HEK293 (cell line): ENCODE results near the gene GPHA2.
A peak's percentile ranks its signal among the peaks of the same experiment; 100 is the strongest.

Experiments used
- CTCF ChIA-PET: fragments of 350-600 bp; formaldehyde crosslinking; extraction: SDS; loops from one replicate; lab custom pipeline; 2021; ENCODE audit warnings: antibody characterized with exemption; lab: Yijun Ruan, JAX
- POLR2A ChIA-PET: fragments of 300-600 bp; formaldehyde crosslinking; extraction: SDS; loops from one replicate; lab custom pipeline; 2020; ENCODE audit warnings: antibody characterized with exemption, inconsistent platforms; lab: Yijun Ruan, JAX
- H3K27ac ChIP-seq: fragments of 200-500 bp; sonication (Bioruptor generic); 2 replicates; pipeline ENCODE4 v1.5.1; 2014; ENCODE audit warnings: low read depth, low read length, control low read depth, inconsistent platforms; ENCODE audit errors: extremely low read depth
- H3K36me3 ChIP-seq, 2 experiments: fragments of 200-500 bp in 1 of 2; sonication (Bioruptor generic) in 1 of 2; 1 replicate in 1 of 2; 2 replicates in 1 of 2; pipeline ENCODE4 v1.5.1; 2014 to 2017; ENCODE audit warnings: inconsistent platforms in 2 of 2, low read length in 2 of 2; ENCODE audit not compliant: control insufficient read depth in 2 of 2, insufficient read depth in 1 of 2
- H3K4me1 ChIP-seq: fragments of 200-500 bp; sonication (Bioruptor generic); 2 replicates; pipeline ENCODE4 v1.5.1; 2014; ENCODE audit warnings: mild to moderate bottlenecking, low read length, inconsistent platforms; ENCODE audit not compliant: control insufficient read depth, insufficient read depth
- H3K4me3 ChIP-seq: 2 replicates; pipeline ENCODE4 v1.5.1; 2011; ENCODE audit warnings: low read depth, mild to moderate bottlenecking, control low read depth, low read length, moderate library complexity
- H3K9me3 ChIP-seq: fragments of 200-500 bp; sonication (Bioruptor generic); 2 replicates; pipeline ENCODE4 v1.5.1; 2014; ENCODE audit warnings: low read depth, low read length, inconsistent platforms; ENCODE audit not compliant: control insufficient read depth, insufficient read depth
- KLF1 ChIP-seq: fragments of 450-650 bp; formaldehyde crosslinking; IDR thresholded peaks from 2 replicates; pipeline ENCODE4 v1.5.1; 2016; ENCODE audit warnings: missing biosample characterization, missing genetic modification characterization
- KLF8 ChIP-seq: fragments of 450-650 bp; formaldehyde crosslinking; IDR thresholded peaks from 2 replicates; pipeline ENCODE4 v1.5.1; 2016; ENCODE audit warnings: missing biosample characterization, missing genetic modification characterization
- OSR2 ChIP-seq: fragments of 450-650 bp; formaldehyde crosslinking; IDR thresholded peaks from 2 replicates; pipeline ENCODE4 v1.5.1; 2016; ENCODE audit warnings: missing biosample characterization, missing genetic modification characterization
- SCRT1 ChIP-seq: fragments of 450-650 bp; formaldehyde crosslinking; IDR thresholded peaks from 2 replicates; pipeline ENCODE4 v1.5.1; 2016; ENCODE audit warnings: missing biosample characterization, missing genetic modification characterization, borderline replicate concordance
- SP2 ChIP-seq: fragments of 450-650 bp; formaldehyde crosslinking; IDR thresholded peaks from 2 replicates; pipeline ENCODE4 v1.5.1; 2016; ENCODE audit warnings: missing biosample characterization, missing genetic modification characterization
- WT1 ChIP-seq: fragments of 450-650 bp; formaldehyde crosslinking; IDR thresholded peaks from 2 replicates; pipeline ENCODE4 v1.5.1; 2016; ENCODE audit warnings: missing biosample characterization, missing genetic modification characterization
- ZBTB1 ChIP-seq: fragments of 450-650 bp; formaldehyde crosslinking; IDR thresholded peaks from 2 replicates; pipeline ENCODE4 v1.5.1; 2016; ENCODE audit warnings: missing biosample characterization, missing genetic modification characterization
- ZBTB17 ChIP-seq: fragments of 450-650 bp; formaldehyde crosslinking; IDR thresholded peaks from 2 replicates; pipeline ENCODE4 v1.5.1; 2016; ENCODE audit warnings: missing biosample characterization, missing genetic modification characterization
- ZBTB48 ChIP-seq: fragments of 450-650 bp; formaldehyde crosslinking; IDR thresholded peaks from 2 replicates; pipeline ENCODE4 v1.5.1; 2016; ENCODE audit warnings: missing biosample characterization, missing genetic modification characterization
- ZFHX2 ChIP-seq: fragments of 450-650 bp; formaldehyde crosslinking; conservative IDR thresholded peaks from 2 replicates; pipeline ENCODE4 v1.5.1; 2016; ENCODE audit warnings: missing biosample characterization, missing genetic modification characterization
- ZNF114 ChIP-seq: fragments of 450-650 bp; formaldehyde crosslinking; IDR thresholded peaks from 2 replicates; pipeline ENCODE4 v1.5.0; 2017; ENCODE audit warnings: missing biosample characterization, missing genetic modification characterization
- ZNF184 ChIP-seq: fragments of 450-650 bp; IDR thresholded peaks from 2 replicates; pipeline ENCODE4 v1.5.1; 2018; ENCODE audit warnings: missing biosample characterization, mild to moderate bottlenecking, missing genetic modification characterization
- ZNF521 ChIP-seq: fragments of 450-650 bp; formaldehyde crosslinking; IDR thresholded peaks from 2 replicates; pipeline ENCODE4 v1.5.1; 2017; ENCODE audit warnings: missing biosample characterization, mild to moderate bottlenecking, missing genetic modification characterization
- ZXDB ChIP-seq: fragments of 450-650 bp; formaldehyde crosslinking; IDR thresholded peaks from 2 replicates; pipeline ENCODE4 v1.5.1; 2016; ENCODE audit warnings: missing biosample characterization, missing genetic modification characterization
- TF ChIP-seq, protein P1 (sequence below): fragments of 450-650 bp; formaldehyde crosslinking; IDR thresholded peaks from 2 replicates; pipeline ENCODE4 v1.5.1; 2017; ENCODE audit warnings: missing biosample characterization, mild to moderate bottlenecking, missing genetic modification characterization, moderate library complexity
- TF ChIP-seq, protein P2 (sequence below): fragments of 450-650 bp; formaldehyde crosslinking; IDR thresholded peaks from 2 replicates; pipeline ENCODE4 v1.5.1; 2016; ENCODE audit warnings: missing biosample characterization, missing genetic modification characterization
- TF ChIP-seq, protein P3 (sequence below): fragments of 450-650 bp; formaldehyde crosslinking; IDR thresholded peaks from 2 replicates; pipeline ENCODE4 v1.5.1; 2016; ENCODE audit warnings: missing biosample characterization, missing genetic modification characterization
- TF ChIP-seq, protein P4 (sequence below): fragments of 450-650 bp; formaldehyde crosslinking; IDR thresholded peaks from 2 replicates; pipeline ENCODE4 v1.5.1; 2016; ENCODE audit warnings: missing biosample characterization, missing genetic modification characterization
- TF ChIP-seq, protein P5 (sequence below): fragments of 450-650 bp; formaldehyde crosslinking; IDR thresholded peaks from 2 replicates; pipeline ENCODE4 v1.5.1; 2016; ENCODE audit warnings: missing biosample characterization, missing genetic modification characterization
- TF ChIP-seq, protein P6 (sequence below): fragments of 450-650 bp; formaldehyde crosslinking; IDR thresholded peaks from 2 replicates; pipeline ENCODE4 v1.5.1; 2016; ENCODE audit warnings: missing biosample characterization, missing genetic modification characterization

Gene GPHA2

DNA sequence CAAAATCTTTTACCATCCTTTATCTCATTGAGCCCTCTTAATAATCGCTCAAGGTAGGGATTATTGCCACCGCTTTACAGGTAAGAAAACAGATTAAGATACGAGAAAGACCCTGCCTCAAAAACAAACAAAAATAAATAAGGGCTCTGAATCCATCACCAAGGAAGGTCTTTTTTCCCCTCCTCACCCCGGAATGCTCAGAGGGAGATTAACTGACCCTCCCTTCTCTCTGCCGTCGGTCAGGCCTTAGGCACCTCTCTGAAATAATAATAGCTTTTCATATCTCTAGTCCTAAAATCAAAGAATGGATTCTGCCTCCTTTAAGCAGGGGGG, 18.1 kb downstream of the GPHA2 start:
- no peaks in the 10 kb centered on the region for H3K9me3 ChIP-seq
- H3K27ac ChIP-seq, result peak overlapping the region; percentile 38
- peak overlapping the region; percentile 42 for H3K4me3 ChIP-seq
- CTCF ChIA-PET, result interaction anchor here (0.6 to 1.6 kb wide), 4 partner anchors 47 to 112 kb away, joined by 3 to 5 read pairs (median 4); partner anchors contain the start of genes BATF2 and CDC42BPG
- POLR2A ChIA-PET, result interaction anchor here (1.7 kb wide), 1 partner anchor 123 kb away, joined by 5 read pairs; the partner anchor contains the start of gene SAC3D1
- no peaks in the 10 kb centered on the region for H3K4me1 ChIP-seq
- H3K36me3 ChIP-seq, result peaks cover 0 to 19% of the 10 kb centered on the region in 2 experiments; a peak in 1 of 3 replicates
- peak; percentile 33; the same call in 1 of the 2 replicates for TF ChIP-seq WT1 (tag by site-specific recombination)
- TF ChIP-seq, protein P1, sequence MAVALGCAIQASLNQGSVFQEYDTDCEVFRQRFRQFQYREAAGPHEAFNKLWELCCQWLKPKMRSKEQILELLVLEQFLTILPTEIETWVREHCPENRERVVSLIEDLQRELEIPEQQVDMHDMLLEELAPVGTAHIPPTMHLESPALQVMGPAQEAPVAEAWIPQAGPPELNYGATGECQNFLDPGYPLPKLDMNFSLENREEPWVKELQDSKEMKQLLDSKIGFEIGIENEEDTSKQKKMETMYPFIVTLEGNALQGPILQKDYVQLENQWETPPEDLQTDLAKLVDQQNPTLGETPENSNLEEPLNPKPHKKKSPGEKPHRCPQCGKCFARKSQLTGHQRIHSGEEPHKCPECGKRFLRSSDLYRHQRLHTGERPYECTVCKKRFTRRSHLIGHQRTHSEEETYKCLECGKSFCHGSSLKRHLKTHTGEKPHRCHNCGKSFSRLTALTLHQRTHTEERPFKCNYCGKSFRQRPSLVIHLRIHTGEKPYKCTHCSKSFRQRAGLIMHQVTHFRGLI, result 0 out of 2 replicates have a peak, but pooled peaks have one; percentile 4
- no peak for TF ChIP-seq ZNF521 (tag by site-specific recombination)
- 0 out of 2 replicates have a peak, but pooled peaks have one; percentile 6 for TF ChIP-seq ZBTB17 (tag by site-specific recombination)
- TF ChIP-seq ZBTB48 (tag by site-specific recombination), result peak; percentile 65
- TF ChIP-seq ZBTB1 (tag by site-specific recombination), result no peak
- TF ChIP-seq, protein P2, sequence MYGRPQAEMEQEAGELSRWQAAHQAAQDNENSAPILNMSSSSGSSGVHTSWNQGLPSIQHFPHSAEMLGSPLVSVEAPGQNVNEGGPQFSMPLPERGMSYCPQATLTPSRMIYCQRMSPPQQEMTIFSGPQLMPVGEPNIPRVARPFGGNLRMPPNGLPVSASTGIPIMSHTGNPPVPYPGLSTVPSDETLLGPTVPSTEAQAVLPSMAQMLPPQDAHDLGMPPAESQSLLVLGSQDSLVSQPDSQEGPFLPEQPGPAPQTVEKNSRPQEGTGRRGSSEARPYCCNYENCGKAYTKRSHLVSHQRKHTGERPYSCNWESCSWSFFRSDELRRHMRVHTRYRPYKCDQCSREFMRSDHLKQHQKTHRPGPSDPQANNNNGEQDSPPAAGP, result 0 out of 2 replicates have a peak, but pooled peaks have one; percentile 19
- TF ChIP-seq, protein P3, sequence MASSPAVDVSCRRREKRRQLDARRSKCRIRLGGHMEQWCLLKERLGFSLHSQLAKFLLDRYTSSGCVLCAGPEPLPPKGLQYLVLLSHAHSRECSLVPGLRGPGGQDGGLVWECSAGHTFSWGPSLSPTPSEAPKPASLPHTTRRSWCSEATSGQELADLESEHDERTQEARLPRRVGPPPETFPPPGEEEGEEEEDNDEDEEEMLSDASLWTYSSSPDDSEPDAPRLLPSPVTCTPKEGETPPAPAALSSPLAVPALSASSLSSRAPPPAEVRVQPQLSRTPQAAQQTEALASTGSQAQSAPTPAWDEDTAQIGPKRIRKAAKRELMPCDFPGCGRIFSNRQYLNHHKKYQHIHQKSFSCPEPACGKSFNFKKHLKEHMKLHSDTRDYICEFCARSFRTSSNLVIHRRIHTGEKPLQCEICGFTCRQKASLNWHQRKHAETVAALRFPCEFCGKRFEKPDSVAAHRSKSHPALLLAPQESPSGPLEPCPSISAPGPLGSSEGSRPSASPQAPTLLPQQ (tag by site-specific recombination), result peak; percentile 33; the same call in 1 of the 2 replicates

DNA sequence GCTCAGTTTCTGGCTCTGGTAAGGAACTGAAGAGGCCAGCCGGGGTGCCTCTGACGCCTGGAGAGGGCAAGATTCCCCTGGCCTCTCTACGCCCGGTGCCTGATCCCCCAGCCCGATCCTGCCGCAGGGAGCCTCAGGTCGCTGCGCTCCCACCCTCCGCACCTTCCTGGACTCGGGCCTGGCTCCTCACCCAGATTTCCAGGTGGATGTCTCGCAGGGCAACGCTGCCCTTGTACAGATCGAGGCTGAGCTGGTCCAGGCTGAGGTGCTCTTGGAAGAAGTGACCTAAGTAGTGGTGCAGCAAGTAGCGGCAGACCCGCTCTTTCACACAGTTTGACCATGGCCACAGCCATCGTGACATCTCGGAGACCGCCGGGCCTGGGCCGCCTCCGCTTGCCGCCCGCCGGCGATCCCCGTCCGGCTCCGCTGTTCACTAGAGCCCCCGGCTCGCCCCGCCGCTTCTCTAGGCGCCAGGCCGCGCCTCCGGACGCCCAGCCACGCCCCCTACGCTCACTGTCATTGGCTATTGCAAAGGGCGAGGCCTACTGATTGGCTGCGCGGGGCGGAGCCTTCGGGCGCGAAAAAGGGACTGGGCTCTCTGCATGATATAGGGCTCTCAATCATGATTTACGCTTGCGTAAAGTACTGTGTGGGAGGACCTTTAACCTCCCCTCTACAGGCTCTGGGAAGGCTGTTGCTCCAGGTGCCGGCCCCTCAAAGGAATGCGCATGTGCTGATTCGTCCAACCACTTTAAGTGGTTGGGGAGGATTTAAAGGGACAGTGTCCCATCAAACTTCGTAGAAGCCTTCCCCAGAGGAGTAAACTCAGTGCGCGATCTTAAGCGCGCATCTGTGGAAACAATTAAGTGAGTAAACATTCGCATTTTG, 18.7 kb downstream of the GPHA2 start, which contains the start of gene ATG2A:
Gene ATG2A (minus strand): TSS at position 435 of the 888 bp plus-strand sequence. CDS start 74 bp downstream, at position 361.
- H3K9me3 ChIP-seq, result no peaks in the 10 kb centered on the region
- POLR2A ChIA-PET, result interaction anchor here (1.3 to 1.7 kb wide), 2 partner anchors 124 to 138 kb away, joined by 4 to 5 read pairs; partner anchors contain the start of genes SAC3D1 and SF1
- H3K36me3 ChIP-seq, result peaks cover 0 to 24% of the 10 kb centered on the region in 2 experiments; a peak in 1 of 3 replicates
- H3K4me3 ChIP-seq, result peak within 1 kb of the TSS; percentile 86
- H3K27ac ChIP-seq, result peak within 1 kb of the TSS; percentile 63
- no peaks in the 10 kb centered on the region for H3K4me1 ChIP-seq
- CTCF ChIA-PET, result interaction anchor here (1.0 to 1.6 kb wide), 3 partner anchors 23 to 80 kb away, joined by 3 to 5 read pairs (median 4); partner anchors contain the start of gene BATF2
- TF ChIP-seq SCRT1, result peak; percentile 76; the same call in 1 of the 2 replicates
- TF ChIP-seq OSR2 (tag by site-specific recombination), result no peak; the same call in 1 of the 2 replicates
- TF ChIP-seq KLF1 (tag by site-specific recombination), result peak; percentile 74
- peak; percentile 93 for TF ChIP-seq SP2 (tag by site-specific recombination)
- peak; percentile 8; the same call in 1 of the 2 replicates for TF ChIP-seq ZBTB48 (tag by site-specific recombination)
- peak; percentile 69 for TF ChIP-seq ZFHX2
- TF ChIP-seq ZXDB (tag by site-specific recombination), result peak; percentile 82
- no peak for TF ChIP-seq ZNF184 (tag by site-specific recombination)
- TF ChIP-seq KLF8 (tag by site-specific recombination), result peak; percentile 87; the same call in 1 of the 2 replicates
- TF ChIP-seq, protein P4, sequence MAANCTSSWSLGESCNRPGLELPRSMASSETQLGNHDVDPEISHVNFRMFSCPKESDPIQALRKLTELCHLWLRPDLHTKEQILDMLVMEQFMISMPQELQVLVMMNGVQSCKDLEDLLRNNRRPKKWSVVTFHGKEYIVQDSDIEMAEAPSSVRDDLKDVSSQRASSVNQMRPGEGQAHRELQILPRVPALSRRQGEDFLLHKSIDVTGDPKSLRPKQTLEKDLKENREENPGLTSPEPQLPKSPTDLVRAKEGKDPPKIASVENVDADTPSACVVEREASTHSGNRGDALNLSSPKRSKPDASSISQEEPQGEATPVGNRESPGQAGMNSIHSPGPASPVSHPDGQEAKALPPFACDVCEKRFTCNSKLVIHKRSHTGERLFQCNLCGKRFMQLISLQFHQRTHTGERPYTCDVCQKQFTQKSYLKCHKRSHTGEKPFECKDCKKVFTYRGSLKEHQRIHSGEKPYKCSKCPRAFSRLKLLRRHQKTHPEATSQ (tag by site-specific recombination), result 0 out of 2 replicates have a peak, but pooled peaks have one; percentile 51
- TF ChIP-seq, protein P5, sequence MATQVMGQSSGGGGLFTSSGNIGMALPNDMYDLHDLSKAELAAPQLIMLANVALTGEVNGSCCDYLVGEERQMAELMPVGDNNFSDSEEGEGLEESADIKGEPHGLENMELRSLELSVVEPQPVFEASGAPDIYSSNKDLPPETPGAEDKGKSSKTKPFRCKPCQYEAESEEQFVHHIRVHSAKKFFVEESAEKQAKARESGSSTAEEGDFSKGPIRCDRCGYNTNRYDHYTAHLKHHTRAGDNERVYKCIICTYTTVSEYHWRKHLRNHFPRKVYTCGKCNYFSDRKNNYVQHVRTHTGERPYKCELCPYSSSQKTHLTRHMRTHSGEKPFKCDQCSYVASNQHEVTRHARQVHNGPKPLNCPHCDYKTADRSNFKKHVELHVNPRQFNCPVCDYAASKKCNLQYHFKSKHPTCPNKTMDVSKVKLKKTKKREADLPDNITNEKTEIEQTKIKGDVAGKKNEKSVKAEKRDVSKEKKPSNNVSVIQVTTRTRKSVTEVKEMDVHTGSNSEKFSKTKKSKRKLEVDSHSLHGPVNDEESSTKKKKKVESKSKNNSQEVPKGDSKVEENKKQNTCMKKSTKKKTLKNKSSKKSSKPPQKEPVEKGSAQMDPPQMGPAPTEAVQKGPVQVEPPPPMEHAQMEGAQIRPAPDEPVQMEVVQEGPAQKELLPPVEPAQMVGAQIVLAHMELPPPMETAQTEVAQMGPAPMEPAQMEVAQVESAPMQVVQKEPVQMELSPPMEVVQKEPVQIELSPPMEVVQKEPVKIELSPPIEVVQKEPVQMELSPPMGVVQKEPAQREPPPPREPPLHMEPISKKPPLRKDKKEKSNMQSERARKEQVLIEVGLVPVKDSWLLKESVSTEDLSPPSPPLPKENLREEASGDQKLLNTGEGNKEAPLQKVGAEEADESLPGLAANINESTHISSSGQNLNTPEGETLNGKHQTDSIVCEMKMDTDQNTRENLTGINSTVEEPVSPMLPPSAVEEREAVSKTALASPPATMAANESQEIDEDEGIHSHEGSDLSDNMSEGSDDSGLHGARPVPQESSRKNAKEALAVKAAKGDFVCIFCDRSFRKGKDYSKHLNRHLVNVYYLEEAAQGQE (tag by site-specific recombination), result peak; percentile 56; the same call in 1 of the 2 replicates
- TF ChIP-seq, protein P6, sequence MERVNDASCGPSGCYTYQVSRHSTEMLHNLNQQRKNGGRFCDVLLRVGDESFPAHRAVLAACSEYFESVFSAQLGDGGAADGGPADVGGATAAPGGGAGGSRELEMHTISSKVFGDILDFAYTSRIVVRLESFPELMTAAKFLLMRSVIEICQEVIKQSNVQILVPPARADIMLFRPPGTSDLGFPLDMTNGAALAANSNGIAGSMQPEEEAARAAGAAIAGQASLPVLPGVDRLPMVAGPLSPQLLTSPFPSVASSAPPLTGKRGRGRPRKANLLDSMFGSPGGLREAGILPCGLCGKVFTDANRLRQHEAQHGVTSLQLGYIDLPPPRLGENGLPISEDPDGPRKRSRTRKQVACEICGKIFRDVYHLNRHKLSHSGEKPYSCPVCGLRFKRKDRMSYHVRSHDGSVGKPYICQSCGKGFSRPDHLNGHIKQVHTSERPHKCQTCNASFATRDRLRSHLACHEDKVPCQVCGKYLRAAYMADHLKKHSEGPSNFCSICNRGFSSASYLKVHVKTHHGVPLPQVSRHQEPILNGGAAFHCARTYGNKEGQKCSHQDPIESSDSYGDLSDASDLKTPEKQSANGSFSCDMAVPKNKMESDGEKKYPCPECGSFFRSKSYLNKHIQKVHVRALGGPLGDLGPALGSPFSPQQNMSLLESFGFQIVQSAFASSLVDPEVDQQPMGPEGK (tag by site-specific recombination), result peak; percentile 64
- no peak for TF ChIP-seq ZNF114 (tag by site-specific recombination)
